Effector memory CD8-positive, alpha-beta T cell (primary cell): ENCODE results near the gene NELL1.

Experiments used
- ATAC-seq: fragments of 150-1000 bp; cut with Tn5 transposase; replicated peaks from 2 replicates; pipeline ENCODE4 v1.10.0; 2021; ENCODE audit warnings: mild to moderate bottlenecking, moderate library complexity
- DNase-seq, 3 experiments: peaks; one replicate each; pipeline ENCODE4 v3.0.0; 2021
- H3K27ac Mint-ChIP-seq, 2 donors: one replicate each; pipeline ENCODE4 v1.8.0; 2022; ENCODE audit warnings: mild to moderate bottlenecking in 2 of 2, mixed read lengths in 2 of 2, moderate library complexity in 2 of 2
- H3K27me3 Mint-ChIP-seq, 2 donors: one replicate each; pipeline ENCODE4 v1.8.0; 2022; ENCODE audit warnings: mixed read lengths in 2 of 2
- H3K36me3 Mint-ChIP-seq: one replicate; pipeline ENCODE4 v1.8.0; 2022; ENCODE audit warnings: mild to moderate bottlenecking, moderate library complexity, mixed read lengths; ENCODE audit not compliant: insufficient read depth
- H3K4me1 Mint-ChIP-seq, 2 donors: one replicate each; pipeline ENCODE4 v1.8.0; 2022; ENCODE audit warnings: low read depth in 2 of 2, mixed read lengths in 2 of 2
- H3K4me3 Mint-ChIP-seq, 2 donors: one replicate each; pipeline ENCODE4 v1.8.0; 2022; ENCODE audit warnings: mild to moderate bottlenecking in 2 of 2, mixed read lengths in 2 of 2, moderate library complexity in 2 of 2
- H3K9me3 Mint-ChIP-seq, 2 donors: one replicate each; pipeline ENCODE4 v1.8.0; 2022; ENCODE audit warnings: mixed read lengths in 2 of 2

The NELL1 gene

DNA sequence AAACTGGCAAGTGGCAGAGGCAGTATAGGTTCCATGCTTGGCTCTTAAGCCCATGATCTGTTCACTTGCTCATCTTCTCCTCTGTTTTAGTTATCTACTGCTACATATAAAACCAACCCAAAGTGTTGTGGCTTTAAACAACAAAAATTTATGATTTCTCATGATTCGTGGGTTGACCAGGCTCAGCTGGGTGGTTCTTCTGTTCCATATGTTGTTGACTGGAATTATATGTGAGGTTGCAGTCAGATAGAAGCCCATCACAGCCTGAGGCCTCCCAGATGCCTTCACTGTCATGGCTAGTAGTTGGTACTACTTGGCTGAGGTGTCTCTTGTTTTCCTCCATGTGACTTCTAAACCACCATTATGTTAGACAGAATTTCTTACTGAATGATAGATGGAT is 632.6 kb downstream of the NELL1 start:
- Mint-ChIP-seq H3K27ac (no peak overlapping the region), H3K4me3 (no peak overlapping the region), H3K9me3 (peaks cover 0 to 11% of the 10 kb centered on the region in 2 donors), H3K36me3 (no peaks in the 10 kb centered on the region), H3K27me3 (no peaks in the 10 kb centered on the region), H3K4me1 (no peaks in the 10 kb centered on the region)
- ATAC-seq (no peak), DNase-seq (no peak)

DNA sequence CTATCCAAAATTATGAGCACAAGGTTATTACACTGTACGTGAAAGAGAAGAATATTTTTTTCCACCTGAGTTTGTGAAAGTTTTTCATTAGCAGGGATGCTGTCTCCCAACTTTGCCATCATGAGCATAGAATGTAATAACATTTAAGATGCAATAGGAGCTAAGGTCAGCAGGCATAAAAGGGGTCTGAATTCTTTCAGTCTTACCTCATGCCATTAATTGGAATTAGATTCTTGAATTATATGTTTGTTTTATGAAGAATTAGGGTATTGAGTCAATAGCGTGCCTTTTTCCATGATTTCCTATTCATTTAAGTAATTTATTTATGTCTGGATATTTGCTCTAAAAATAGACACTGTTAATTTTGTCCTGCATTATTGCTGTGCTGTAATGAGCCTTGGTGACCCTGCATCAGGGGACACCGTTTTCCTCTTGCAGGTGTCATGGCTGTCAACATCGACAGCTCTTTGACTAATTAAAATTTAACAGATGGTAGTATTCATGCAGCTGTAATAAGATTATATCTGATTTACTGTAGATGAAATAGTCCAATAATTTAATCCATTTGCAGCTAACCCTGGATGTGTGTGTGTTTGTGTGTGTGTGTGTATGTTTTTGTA is 637.5 kb downstream of the NELL1 start:
- no peak for DNase-seq
- Mint-ChIP-seq H3K4me1 (no peaks in the 10 kb centered on the region), H3K36me3 (no peaks in the 10 kb centered on the region), H3K4me3 (no peak overlapping the region), H3K27ac (no peak overlapping the region), H3K27me3 (no peaks in the 10 kb centered on the region), H3K9me3 (peaks cover 0 to 6% of the 10 kb centered on the region in 2 donors)
- no peak for ATAC-seq

DNA sequence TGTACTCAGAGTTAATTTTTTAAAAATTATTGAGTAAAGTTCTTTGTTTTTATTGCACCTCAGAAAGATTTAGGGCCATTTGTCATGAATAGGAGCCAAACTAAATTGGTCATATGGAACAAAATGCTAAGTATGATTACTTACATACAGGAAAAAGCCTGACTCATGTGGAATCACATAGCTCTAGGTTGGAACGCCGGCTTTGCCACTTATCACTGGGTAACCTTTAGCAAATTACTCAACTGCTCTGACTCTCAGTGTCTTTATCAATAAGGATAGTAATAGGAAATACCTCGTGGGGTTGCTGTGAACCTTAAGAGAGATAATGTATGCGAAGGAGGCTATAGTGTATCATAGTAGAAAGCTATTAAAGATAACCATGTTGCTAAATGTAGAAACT is 638.5 kb downstream of the NELL1 start:
- H3K9me3 Mint-ChIP-seq = peaks cover 0 to 4% of the 10 kb centered on the region in 2 donors
- no peak for ATAC-seq
- no peaks in the 10 kb centered on the region for H3K36me3 Mint-ChIP-seq
- H3K4me1 Mint-ChIP-seq = no peaks in the 10 kb centered on the region
- H3K4me3 Mint-ChIP-seq = no peak overlapping the region
- no peak for DNase-seq
- H3K27ac Mint-ChIP-seq = no peak overlapping the region
- H3K27me3 Mint-ChIP-seq = no peaks in the 10 kb centered on the region

DNA sequence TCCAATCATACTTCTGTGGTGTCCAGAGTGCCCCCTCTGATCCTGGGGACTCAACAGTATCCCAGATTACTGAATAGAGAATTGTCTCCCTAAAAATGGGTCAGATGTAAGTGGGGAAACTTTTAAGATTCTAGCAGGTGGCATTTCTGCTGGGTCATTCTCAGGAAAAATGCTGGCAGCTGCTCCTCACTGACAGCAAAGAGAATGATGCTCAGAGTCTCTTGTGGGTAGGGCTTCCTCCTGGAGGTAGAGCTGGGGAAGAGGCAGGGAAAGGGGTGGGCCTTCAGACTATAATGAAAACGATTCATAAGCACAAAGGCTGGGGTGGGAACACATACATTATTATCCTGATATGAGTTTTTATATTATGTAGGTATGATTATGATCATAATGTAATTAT is 647.2 kb downstream of the NELL1 start:
- ATAC-seq (no peak), DNase-seq (no peak)
- peaks cover 2 to 4% of the 10 kb centered on the region in 2 donors for H3K9me3 Mint-ChIP-seq
- H3K4me3 Mint-ChIP-seq = no peak overlapping the region
- no peaks in the 10 kb centered on the region for H3K36me3 Mint-ChIP-seq
- H3K4me1 Mint-ChIP-seq = no peaks in the 10 kb centered on the region
- H3K27ac Mint-ChIP-seq = no peak overlapping the region
- no peaks in the 10 kb centered on the region for H3K27me3 Mint-ChIP-seq

DNA sequence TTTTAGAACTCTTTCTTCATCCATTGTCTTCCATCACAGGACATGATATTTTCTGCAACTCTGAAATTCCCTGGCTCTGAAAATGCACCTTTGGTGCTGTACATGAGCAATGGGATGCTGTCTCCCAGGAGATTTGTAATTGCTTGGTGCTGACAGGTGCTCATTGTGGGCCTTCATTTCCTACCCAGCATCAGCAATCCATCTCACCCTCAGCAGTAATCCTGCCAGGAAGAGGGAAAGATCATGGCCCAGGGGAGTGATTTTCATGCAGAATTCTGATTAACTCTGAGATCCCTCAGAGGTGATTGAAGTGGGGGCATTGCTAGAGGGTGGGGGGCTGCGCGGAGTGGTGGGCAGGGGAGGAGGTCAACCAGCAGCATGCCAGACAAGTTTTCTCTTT is 651.7 kb downstream of the NELL1 start:
- Mint-ChIP-seq H3K4me1 (no peaks in the 10 kb centered on the region), H3K27me3 (no peaks in the 10 kb centered on the region), H3K27ac (no peak overlapping the region), H3K4me3 (no peak overlapping the region), H3K36me3 (no peaks in the 10 kb centered on the region), H3K9me3 (peaks cover 4 to 13% of the 10 kb centered on the region in 2 donors)
- ATAC-seq (no peak), DNase-seq (no peak)

DNA sequence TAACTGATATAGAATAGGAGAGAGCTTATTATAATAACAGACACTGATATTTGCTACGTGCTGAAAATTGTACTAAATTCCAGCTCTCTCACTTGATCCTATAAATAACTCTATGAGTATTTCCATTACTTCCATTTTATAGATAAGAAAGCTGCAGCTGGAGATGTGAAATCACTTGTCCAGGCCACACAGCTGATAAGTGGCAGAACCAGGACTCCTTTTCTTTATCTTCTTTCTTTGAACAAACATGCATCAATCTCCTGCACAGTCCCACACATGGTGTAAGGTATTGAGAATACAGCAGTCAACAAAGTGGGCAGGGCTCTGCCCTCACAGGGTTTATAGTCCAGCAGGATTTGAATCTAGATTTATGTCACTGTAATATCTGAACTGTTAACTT is 652.1 kb downstream of the NELL1 start:
- no peak for ATAC-seq
- Mint-ChIP-seq H3K27me3 (no peaks in the 10 kb centered on the region), H3K36me3 (no peaks in the 10 kb centered on the region), H3K4me3 (no peak overlapping the region), H3K9me3 (peaks cover 5 to 13% of the 10 kb centered on the region in 2 donors), H3K4me1 (no peaks in the 10 kb centered on the region), H3K27ac (no peak overlapping the region)
- no peak for DNase-seq

DNA sequence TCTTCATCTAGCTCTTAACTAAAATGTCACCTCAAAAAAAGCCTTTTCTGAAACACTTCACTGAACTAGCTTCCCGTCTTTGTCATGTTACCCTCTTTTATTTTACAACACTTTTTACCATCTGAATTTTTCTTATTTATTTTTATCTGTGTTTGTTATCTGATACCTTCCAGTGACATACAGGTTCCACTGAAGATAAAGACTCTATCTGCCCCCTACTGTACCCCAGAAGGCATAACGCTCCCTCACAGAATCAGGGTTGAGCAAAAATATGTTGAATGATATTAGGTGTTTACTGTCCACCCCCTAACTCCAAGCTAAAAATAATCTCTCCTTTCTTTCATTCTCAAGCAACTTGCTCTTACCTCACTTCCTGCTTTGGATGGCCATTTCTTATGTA is 654.2 kb downstream of the NELL1 start:
- Mint-ChIP-seq H3K4me1 (no peaks in the 10 kb centered on the region), H3K27ac (no peak overlapping the region), H3K36me3 (no peaks in the 10 kb centered on the region)

DNA sequence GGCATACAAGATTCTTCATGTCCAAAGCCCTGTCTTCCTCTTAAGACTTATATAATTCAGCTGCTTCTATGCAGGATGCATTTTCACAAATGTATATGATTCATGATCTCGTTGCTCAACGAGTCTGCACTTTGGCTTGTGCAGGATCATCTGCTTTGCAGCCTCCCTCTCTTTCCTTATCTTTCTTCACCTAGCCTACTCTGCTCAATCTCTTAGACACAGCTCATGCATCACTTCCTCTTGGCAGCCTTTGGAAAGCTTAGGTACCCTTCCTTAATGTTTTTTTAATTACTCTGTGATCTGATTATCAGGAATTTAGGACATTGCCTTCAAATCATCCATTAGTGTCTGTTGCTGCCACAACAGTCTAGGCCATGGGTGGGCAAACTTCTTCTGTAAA is 673.8 kb downstream of the NELL1 start:
- H3K9me3 Mint-ChIP-seq = peaks cover 7 to 10% of the 10 kb centered on the region in 2 donors
- no peaks in the 10 kb centered on the region for H3K4me1 Mint-ChIP-seq
- H3K4me3 Mint-ChIP-seq = no peak overlapping the region
- ATAC-seq (no peak), DNase-seq (no peak)
- no peaks in the 10 kb centered on the region for H3K27me3 Mint-ChIP-seq
- H3K27ac Mint-ChIP-seq = no peak overlapping the region
- no peaks in the 10 kb centered on the region for H3K36me3 Mint-ChIP-seq

More for the DNA sequence above, 654.2 kb downstream of the NELL1 start:
- no peak overlapping the region for H3K4me3 Mint-ChIP-seq
- H3K27me3 Mint-ChIP-seq = no peaks in the 10 kb centered on the region
- ATAC-seq = no peak
- peaks cover 14 to 22% of the 10 kb centered on the region in 2 donors for H3K9me3 Mint-ChIP-seq
- DNase-seq = no peak

DNA sequence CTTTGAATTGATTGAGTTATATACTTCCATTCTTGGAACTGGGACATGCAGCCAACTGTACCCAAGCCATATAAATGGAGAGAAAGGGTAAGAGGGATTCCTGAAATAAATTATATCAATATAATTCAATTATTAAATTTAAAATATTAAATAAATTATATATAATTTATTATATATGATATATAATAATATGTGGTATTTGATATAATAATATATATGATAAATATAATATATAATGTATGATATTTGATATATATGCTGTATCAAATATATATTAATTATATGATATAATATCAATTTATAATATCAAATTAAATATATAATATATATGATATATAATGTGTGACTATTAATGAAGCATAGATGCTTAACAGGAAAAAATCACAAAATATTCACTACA is 677.0 kb downstream of the NELL1 start:
- no peak for ATAC-seq
- H3K9me3 Mint-ChIP-seq = peaks cover 11 to 15% of the 10 kb centered on the region in 2 donors
- H3K4me1 Mint-ChIP-seq = no peaks in the 10 kb centered on the region
- no peak overlapping the region for H3K27ac Mint-ChIP-seq
- no peak overlapping the region for H3K4me3 Mint-ChIP-seq
- H3K36me3 Mint-ChIP-seq = no peaks in the 10 kb centered on the region
- H3K27me3 Mint-ChIP-seq = no peaks in the 10 kb centered on the region
- DNase-seq = no peak

DNA sequence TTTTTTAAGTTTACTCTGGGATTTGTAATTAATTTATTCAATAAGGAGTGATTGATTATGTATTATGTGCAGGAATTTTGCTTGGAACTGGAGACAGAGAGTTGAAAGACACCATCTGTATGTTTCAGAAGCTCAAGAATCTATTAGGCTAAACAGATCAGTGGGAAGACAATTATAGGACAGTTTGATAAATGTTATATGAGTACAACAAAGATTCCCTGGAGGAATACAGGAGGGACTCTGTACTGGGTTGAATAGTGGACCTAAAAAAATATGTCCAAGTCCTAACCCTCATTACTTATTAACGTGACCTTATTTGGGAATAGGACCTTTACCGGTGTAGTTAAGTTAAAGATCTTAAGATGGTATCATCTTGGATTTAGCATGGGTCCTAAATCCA is 681.2 kb downstream of the NELL1 start:
- no peak for DNase-seq
- Mint-ChIP-seq H3K4me3 (no peak overlapping the region), H3K27me3 (no peaks in the 10 kb centered on the region), H3K4me1 (no peaks in the 10 kb centered on the region), H3K27ac (no peak overlapping the region), H3K36me3 (no peaks in the 10 kb centered on the region), H3K9me3 (peaks cover 17 to 22% of the 10 kb centered on the region in 2 donors)
- ATAC-seq = no peak

DNA sequence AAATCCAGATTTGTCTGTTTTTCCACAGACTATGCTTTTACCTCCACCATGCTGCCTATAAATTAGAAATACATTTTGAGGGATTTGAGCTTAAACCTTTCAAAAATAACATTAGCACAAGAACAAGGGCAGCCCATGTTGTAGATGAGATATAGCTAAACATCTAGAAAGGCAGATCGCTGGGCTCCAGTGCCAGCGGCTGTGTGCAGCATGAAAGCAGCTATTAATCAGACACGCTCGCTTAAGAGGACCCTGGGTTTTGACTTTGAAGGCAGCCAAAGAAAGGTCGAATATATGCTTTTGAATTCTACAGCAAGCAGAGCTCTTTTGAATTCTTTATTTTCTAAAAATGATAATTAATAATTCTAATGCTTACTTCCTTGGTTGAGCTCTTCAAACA is 684.0 kb downstream of the NELL1 start:
- Mint-ChIP-seq H3K4me1 (no peaks in the 10 kb centered on the region), H3K4me3 (no peak overlapping the region), H3K36me3 (no peaks in the 10 kb centered on the region), H3K27ac (no peak overlapping the region), H3K27me3 (no peaks in the 10 kb centered on the region), H3K9me3 (peaks cover 12 to 31% of the 10 kb centered on the region in 2 donors)
- ATAC-seq (no peak), DNase-seq (no peak)

DNA sequence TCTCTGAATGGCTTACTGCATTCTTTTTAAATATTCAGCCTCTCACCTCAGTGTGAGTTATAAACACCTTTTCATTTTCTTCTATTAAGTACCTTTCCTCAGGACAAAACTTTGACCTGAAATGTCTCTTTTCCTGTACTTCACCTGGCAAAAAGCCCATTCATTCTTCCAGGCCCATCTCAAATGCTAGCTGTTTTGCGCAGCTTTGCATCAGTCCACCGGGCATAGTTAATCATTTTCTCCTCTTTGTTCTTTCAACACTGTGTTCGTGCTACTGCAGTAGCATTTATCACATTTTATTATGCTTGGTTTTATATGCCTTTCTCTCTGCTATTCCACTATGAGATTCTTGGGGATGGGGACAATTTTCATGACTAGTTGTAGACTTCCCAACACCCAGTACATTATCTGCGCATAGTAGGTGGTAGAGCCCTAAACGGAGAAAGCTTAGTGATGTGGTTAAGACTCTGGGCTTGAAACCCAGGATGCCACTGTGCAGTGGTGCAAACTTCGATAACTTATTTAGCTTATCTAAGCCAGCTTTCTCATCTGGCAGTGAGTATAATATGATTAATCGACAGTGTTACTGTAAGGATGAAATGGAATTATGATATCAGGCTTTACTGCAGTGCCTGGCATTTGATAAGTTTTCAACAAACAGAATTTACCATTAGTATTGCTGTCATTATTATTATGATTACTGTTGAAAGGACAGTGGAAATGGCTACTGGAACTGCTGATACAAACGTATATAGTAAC is 695.7 kb downstream of the NELL1 start:
- Mint-ChIP-seq H3K4me1 (no peaks in the 10 kb centered on the region), H3K36me3 (no peaks in the 10 kb centered on the region), H3K9me3 (peaks cover 8 to 17% of the 10 kb centered on the region in 2 donors), H3K4me3 (no peak overlapping the region), H3K27ac (no peak overlapping the region), H3K27me3 (no peaks in the 10 kb centered on the region)
- ATAC-seq (no peak), DNase-seq (no peak)

DNA sequence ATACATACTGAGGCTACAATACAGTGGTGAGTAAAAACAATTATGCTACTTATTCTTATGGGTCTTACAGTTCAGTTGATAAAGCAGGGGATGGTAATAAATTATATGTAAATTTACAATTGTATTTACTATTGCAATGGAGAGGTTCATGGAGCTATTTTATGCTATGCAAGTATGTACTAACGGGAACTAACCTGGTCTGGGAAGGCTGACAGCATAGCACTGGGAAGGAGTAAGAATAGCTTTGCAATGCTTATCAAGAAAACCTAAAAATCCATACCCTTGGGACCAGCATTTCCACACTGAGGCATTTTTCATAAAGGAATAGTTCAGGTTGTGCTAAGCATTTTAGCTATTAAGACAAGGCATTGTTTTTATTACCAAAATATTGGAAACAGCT is 700.6 kb downstream of the NELL1 start:
- Mint-ChIP-seq H3K4me3 (no peak overlapping the region), H3K9me3 (peaks cover 4 to 5% of the 10 kb centered on the region in 2 donors), H3K27me3 (no peaks in the 10 kb centered on the region), H3K4me1 (no peaks in the 10 kb centered on the region), H3K27ac (no peak overlapping the region), H3K36me3 (no peaks in the 10 kb centered on the region)
- no peak for DNase-seq
- ATAC-seq = no peak

DNA sequence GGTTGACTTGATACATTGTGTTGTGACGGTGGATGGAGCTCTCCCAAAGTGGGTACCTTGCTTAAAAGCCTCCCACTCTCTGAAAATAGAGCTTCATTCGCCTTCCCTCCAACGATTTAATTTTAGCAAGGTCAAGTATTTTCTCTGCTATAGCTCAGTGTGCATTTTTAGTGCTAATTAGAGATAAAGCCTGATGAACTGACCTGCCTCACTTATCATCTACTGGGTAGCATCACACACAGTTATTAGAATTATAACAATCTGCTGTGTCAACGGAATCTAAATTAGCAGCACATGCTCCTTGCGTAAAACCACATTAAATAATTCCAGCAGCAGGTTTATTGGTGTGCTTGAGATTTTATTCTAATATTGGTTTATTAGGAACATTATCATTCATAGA is 701.7 kb downstream of the NELL1 start:
- Mint-ChIP-seq H3K4me1 (no peaks in the 10 kb centered on the region), H3K27ac (no peak overlapping the region), H3K4me3 (no peak overlapping the region), H3K27me3 (no peaks in the 10 kb centered on the region), H3K9me3 (peaks cover 0 to 5% of the 10 kb centered on the region in 2 donors), H3K36me3 (no peaks in the 10 kb centered on the region)
- no peak for ATAC-seq
- DNase-seq = no peak
